Karpas-422 (cell line): Measurements from ENCODE around the gene POMGNT2. TPM values are rescaled to one million over a fixed set of nuclear protein-coding genes. Genes with fewer than 3 reads are reported as not detected.

ENCODE experiments used
- DNase-seq: peaks from one replicate; pipeline ENCODE4 v3.0.0-alpha.2; 2015
- H2AFZ ChIP-seq: fragments of 200-600 bp; sonication (generic); 2 replicates; pipeline ENCODE4 v1.6.1; 2014; ENCODE audit warnings: antibody characterized with exemption, low read length, mixed read lengths
- H3K27ac ChIP-seq: fragments of 200-600 bp; sonication (generic); 2 replicates; pipeline ENCODE4 v1.5.1; 2014; ENCODE audit warnings: mild to moderate bottlenecking, low read length, moderate library complexity
- H3K27me3 ChIP-seq: fragments of 200-600 bp; sonication (generic); 2 replicates; pipeline ENCODE4 v1.6.1; 2014; ENCODE audit warnings: low read length, mixed read lengths
- H3K36me3 ChIP-seq: fragments of 200-600 bp; sonication (generic); 2 replicates; pipeline ENCODE4 v1.6.1; 2014; ENCODE audit warnings: low read length, mixed read lengths; ENCODE audit not compliant: insufficient read depth
- H3K4me1 ChIP-seq: fragments of 200-600 bp; sonication (generic); 2 replicates; pipeline ENCODE4 v1.6.1; 2014; ENCODE audit warnings: mild to moderate bottlenecking, low read length, mixed read lengths
- H3K4me2 ChIP-seq: fragments of 200-600 bp; sonication (generic); 2 replicates; pipeline ENCODE4 v1.6.1; 2014; ENCODE audit warnings: low read length, low read depth, mild to moderate bottlenecking; ENCODE audit not compliant: poor library complexity, severe bottlenecking
- H3K4me3 ChIP-seq: fragments of 200-600 bp; sonication (generic); 2 replicates; pipeline ENCODE4 v1.5.1; 2014; ENCODE audit warnings: mild to moderate bottlenecking, antibody characterized with exemption, low read length, mixed read lengths
- H3K79me2 ChIP-seq: fragments of 200-600 bp; sonication (generic); 2 replicates; pipeline ENCODE4 v1.6.1; 2014; ENCODE audit warnings: mild to moderate bottlenecking, low read length, mixed read lengths
- H3K9ac ChIP-seq: fragments of 200-600 bp; sonication (generic); 2 replicates; pipeline ENCODE4 v1.6.0; 2014; ENCODE audit warnings: low read length
- H3K9me2 ChIP-seq: fragments of 200-600 bp; sonication (generic), shearing (Covaris generic); replicated peaks from 2 replicates; pipeline ENCODE4 v1.6.0; 2014; ENCODE audit warnings: mild to moderate bottlenecking, low read length, moderate library complexity; ENCODE audit not compliant: insufficient read depth
- H3K9me3 ChIP-seq: fragments of 300-700, 200-600 bp; sonication (generic); 2 replicates; pipeline ENCODE4 v1.6.1; 2014; ENCODE audit warnings: low read length, mixed read lengths
- H4K20me1 ChIP-seq: fragments of 200-600 bp; sonication (generic); 2 replicates; pipeline ENCODE4 v1.6.1; 2014; ENCODE audit warnings: mild to moderate bottlenecking, antibody characterized with exemption, low read length, low read depth; ENCODE audit not compliant: insufficient read depth
- total RNA-seq: library from RNA; depleted of rRNA; stranded (reverse); fragments of >200 nt; shearing (Covaris generic); gene quantifications from 2 replicates; pipeline ENCODE4 v1.2.3, GENCODE V29; 2014; ENCODE audit warnings: low replicate concordance

The POMGNT2 gene
- total RNA-seq, 1 experiment from 2014 or later, result 59.3 TPM

- Histone ChIP-seq H4K20me1 (no peaks in the 10 kb centered on the region), H2AFZ (no peak overlapping the region), H3K27me3 (no peaks in the 10 kb centered on the region), H3K36me3 (peaks cover 12% of the 10 kb centered on the region; the same call in 1 of the 2 replicates), H3K27ac (peak overlapping the region; percentile 98), H3K9me3 (no peaks in the 10 kb centered on the region), H3K4me2 (peak overlapping the region; percentile 76), H3K9me2 (no peaks in the 10 kb centered on the region), H3K9ac (peak overlapping the region; percentile 77), H3K4me1 (peaks cover 100% of the 10 kb centered on the region), H3K4me3 (peak overlapping the region; percentile 60; the same call in 1 of the 2 replicates), H3K79me2 (peaks cover 94% of the 10 kb centered on the region)
- peak; percentile 49 for DNase-seq
Measured at GRCh38 chr3:43096761-43097160, 9.1 kb downstream of the POMGNT2 start.

- H3K4me2 ChIP-seq, result peak overlapping the region; percentile 76
- peaks cover 12% of the 10 kb centered on the region for H3K36me3 ChIP-seq
- H3K9me2 ChIP-seq, result no peaks in the 10 kb centered on the region
- H3K27ac ChIP-seq, result peak overlapping the region; percentile 98
- no peaks in the 10 kb centered on the region for H3K27me3 ChIP-seq
- peaks cover 100% of the 10 kb centered on the region for H3K4me1 ChIP-seq
- H3K9me3 ChIP-seq, result no peaks in the 10 kb centered on the region
- H4K20me1 ChIP-seq, result no peaks in the 10 kb centered on the region
- H2AFZ ChIP-seq, result no peak overlapping the region
- peak; percentile 80 for DNase-seq
- H3K4me3 ChIP-seq, result peak overlapping the region; percentile 60
- peaks cover 91% of the 10 kb centered on the region for H3K79me2 ChIP-seq
- peak overlapping the region; percentile 77 for H3K9ac ChIP-seq
Measured at GRCh38 chr3:43095370-43095769, 10.5 kb downstream of the POMGNT2 start.

- H4K20me1 ChIP-seq, result no peaks in the 10 kb centered on the region
- no peaks in the 10 kb centered on the region for H3K9me3 ChIP-seq
- DNase-seq, result peak; percentile 73
- peak overlapping the region; percentile 77 for H3K9ac ChIP-seq
- peaks cover 13% of the 10 kb centered on the region for H3K36me3 ChIP-seq
- H3K79me2 ChIP-seq, result peaks cover 93% of the 10 kb centered on the region
- H3K4me3 ChIP-seq, result peak overlapping the region; percentile 60
- no peak overlapping the region for H2AFZ ChIP-seq
- H3K4me1 ChIP-seq, result peaks cover 100% of the 10 kb centered on the region
- H3K4me2 ChIP-seq, result peak overlapping the region; percentile 76
- no peaks in the 10 kb centered on the region for H3K9me2 ChIP-seq
- no peaks in the 10 kb centered on the region for H3K27me3 ChIP-seq
- peak overlapping the region; percentile 98 for H3K27ac ChIP-seq
Measured at GRCh38 chr3:43094851-43095250, 11.0 kb downstream of the POMGNT2 start.

GRCh38 chr3:43094381-43094780 is 11.5 kb downstream of the POMGNT2 start:
- no peak overlapping the region for H2AFZ ChIP-seq
- no peaks in the 10 kb centered on the region for H3K27me3 ChIP-seq
- no peaks in the 10 kb centered on the region for H4K20me1 ChIP-seq
- H3K4me1 ChIP-seq, result peaks cover 100% of the 10 kb centered on the region
- H3K9ac ChIP-seq, result peak overlapping the region; percentile 77
- peak overlapping the region; percentile 98 for H3K27ac ChIP-seq
- H3K4me3 ChIP-seq, result peak overlapping the region; percentile 60
- H3K9me3 ChIP-seq, result no peaks in the 10 kb centered on the region
- H3K79me2 ChIP-seq, result peaks cover 93% of the 10 kb centered on the region
- DNase-seq, result peak; percentile 74
- peaks cover 18% of the 10 kb centered on the region for H3K36me3 ChIP-seq
- peak overlapping the region; percentile 76 for H3K4me2 ChIP-seq
- H3K9me2 ChIP-seq, result no peaks in the 10 kb centered on the region

- Histone ChIP-seq H3K27ac (peak overlapping the region; percentile 98), H3K79me2 (peaks cover 93% of the 10 kb centered on the region), H3K9me3 (no peaks in the 10 kb centered on the region), H2AFZ (no peak overlapping the region), H3K9me2 (no peaks in the 10 kb centered on the region), H3K4me2 (peak overlapping the region; percentile 76), H3K4me3 (peak overlapping the region; percentile 60), H3K4me1 (peaks cover 100% of the 10 kb centered on the region), H3K9ac (peak overlapping the region; percentile 77), H3K27me3 (no peaks in the 10 kb centered on the region), H4K20me1 (no peaks in the 10 kb centered on the region), H3K36me3 (peaks cover 22% of the 10 kb centered on the region)
- no peak for DNase-seq
Measured at GRCh38 chr3:43093974-43094373, 11.9 kb downstream of the POMGNT2 start.

GRCh38 chr3:43093006-43093405 is 12.9 kb downstream of the POMGNT2 start:
- Histone ChIP-seq H3K9me2 (no peaks in the 10 kb centered on the region), H3K4me2 (peak overlapping the region; percentile 76), H2AFZ (no peak overlapping the region), H3K4me3 (peak overlapping the region; percentile 60), H3K79me2 (peaks cover 93% of the 10 kb centered on the region), H3K9me3 (no peaks in the 10 kb centered on the region), H4K20me1 (no peaks in the 10 kb centered on the region), H3K36me3 (peaks cover 28% of the 10 kb centered on the region), H3K4me1 (peaks cover 100% of the 10 kb centered on the region), H3K9ac (peak overlapping the region; percentile 77), H3K27ac (peak overlapping the region; percentile 98), H3K27me3 (no peaks in the 10 kb centered on the region)
- peak; percentile 48 for DNase-seq

- H3K27ac ChIP-seq, result peak overlapping the region; percentile 98
- H3K4me3 ChIP-seq, result peak overlapping the region; percentile 44
- no peaks in the 10 kb centered on the region for H4K20me1 ChIP-seq
- no peaks in the 10 kb centered on the region for H3K9me2 ChIP-seq
- peaks cover 32% of the 10 kb centered on the region for H3K36me3 ChIP-seq
- peaks cover 100% of the 10 kb centered on the region for H3K4me1 ChIP-seq
- H3K79me2 ChIP-seq, result peaks cover 93% of the 10 kb centered on the region
- no peak overlapping the region for H2AFZ ChIP-seq
- no peaks in the 10 kb centered on the region for H3K27me3 ChIP-seq
- DNase-seq, result peak; percentile 95
- peak overlapping the region; percentile 76 for H3K4me2 ChIP-seq
- H3K9ac ChIP-seq, result peak overlapping the region; percentile 65
- no peaks in the 10 kb centered on the region for H3K9me3 ChIP-seq
Measured at GRCh38 chr3:43091481-43091880, 14.4 kb downstream of the POMGNT2 start.

GRCh38 chr3:43090238-43090637 is 15.6 kb downstream of the POMGNT2 start:
- peak overlapping the region; percentile 76 for H3K4me2 ChIP-seq
- DNase-seq, result peak; percentile 43
- H3K36me3 ChIP-seq, result peaks cover 37% of the 10 kb centered on the region
- H3K27me3 ChIP-seq, result no peaks in the 10 kb centered on the region
- H3K9me2 ChIP-seq, result no peaks in the 10 kb centered on the region
- H3K9me3 ChIP-seq, result no peaks in the 10 kb centered on the region
- H3K27ac ChIP-seq, result peak overlapping the region; percentile 98
- H3K9ac ChIP-seq, result peak overlapping the region; percentile 62
- H3K4me1 ChIP-seq, result peaks cover 99% of the 10 kb centered on the region
- H4K20me1 ChIP-seq, result no peaks in the 10 kb centered on the region
- H2AFZ ChIP-seq, result no peak overlapping the region
- no peak overlapping the region for H3K4me3 ChIP-seq
- H3K79me2 ChIP-seq, result peaks cover 93% of the 10 kb centered on the region
